ENCODE results near the gene NCS1.

GRCh38 chr9:130276121-130276520 lies 103.9 kb downstream of the NCS1 start:
- no peak for TF ChIP-seq CTCF (conservative IDR thresholded peaks at IDR 0.05 in 1 of 2, IDR thresholded peaks at IDR 0.05 in 1 of 2; ENCODE audit: low read depth in 1 of 2, low read length in 2 of 2)
- no peak for TF ChIP-seq EZH2 (IDR thresholded peaks at IDR 0.05; ENCODE audit: low read length, missing control alignments)

Data from fibroblast of lung (primary cell).